ENCODE measurements around the gene ACP3.
"Not testable (repeated sequence)": the region's sequence is repeated elsewhere in the genome, so short reads cannot be mapped to it uniquely, and the experiment has no call there.

The ACP3 gene

DNA sequence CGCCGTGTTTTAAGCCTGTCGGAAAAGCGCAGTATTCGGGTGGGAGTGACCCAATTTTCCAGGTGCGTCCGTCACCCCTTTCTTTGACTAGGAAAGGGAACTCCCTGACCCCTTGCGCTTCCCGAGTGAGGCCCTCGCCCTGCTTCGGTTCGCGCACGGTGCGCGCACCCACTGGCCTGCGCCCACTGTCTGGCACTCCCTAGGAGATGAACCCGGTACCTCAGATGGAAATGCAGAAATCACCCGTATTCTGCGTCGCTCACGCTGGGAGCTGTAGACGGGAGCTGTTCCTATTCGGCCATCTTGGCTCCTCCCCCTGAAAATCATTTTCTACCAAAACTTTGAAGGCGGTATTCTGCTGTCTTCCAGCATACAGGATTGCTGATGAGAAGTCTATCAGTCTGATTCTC is 59.7 kb downstream of the ACP3 start:
- DNase-seq: not testable (repeated sequence)

- no peak for DNase-seq
Observed at GRCh38 chr3:132378048-132378762, 61.0 kb downstream of the ACP3 start.

GRCh38 chr3:132378846-132379245 is 61.6 kb downstream of the ACP3 start:
- no peak for DNase-seq

GRCh38 chr3:132380920-132381319 is 63.7 kb downstream of the ACP3 start:
- no peak for DNase-seq

DNA sequence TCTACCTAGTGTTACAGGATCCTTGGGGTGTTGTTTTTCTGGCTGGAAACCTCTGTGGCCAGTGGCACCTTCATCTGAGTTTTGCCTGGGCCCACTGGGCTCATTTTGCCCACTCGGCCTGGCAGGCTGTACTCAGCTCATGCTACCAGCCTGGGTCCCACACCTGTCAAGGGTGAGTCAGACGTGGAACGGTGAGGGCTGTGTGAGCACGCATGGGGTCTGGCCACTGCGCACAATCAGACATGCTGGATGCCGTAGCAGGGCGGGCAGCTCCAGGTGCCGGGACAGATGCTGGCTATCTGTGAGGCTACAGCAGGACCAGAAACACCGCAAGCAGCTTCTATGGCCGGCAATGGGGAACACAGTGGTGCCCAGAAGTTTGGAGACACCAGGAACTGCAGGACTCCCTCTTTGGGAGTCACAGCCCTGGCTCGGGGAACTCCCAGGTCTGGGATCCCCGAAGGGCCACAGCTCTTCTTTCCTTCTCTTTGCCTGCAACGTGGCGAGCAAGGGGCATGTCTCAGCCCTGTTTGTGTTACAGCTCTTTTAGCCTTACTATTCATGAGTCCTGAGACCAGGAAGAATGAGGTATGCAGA is 64.2 kb downstream of the ACP3 start:
- DNase-seq: no peak

- no peak for DNase-seq
Observed at GRCh38 chr3:132382267-132382666, 65.1 kb downstream of the ACP3 start.

GRCh38 chr3:132382688-132383194 is 65.5 kb downstream of the ACP3 start:
- no peak for DNase-seq

GRCh38 chr3:132386259-132386658 is 69.1 kb downstream of the ACP3 start:
- DNase-seq: no peak

DNA sequence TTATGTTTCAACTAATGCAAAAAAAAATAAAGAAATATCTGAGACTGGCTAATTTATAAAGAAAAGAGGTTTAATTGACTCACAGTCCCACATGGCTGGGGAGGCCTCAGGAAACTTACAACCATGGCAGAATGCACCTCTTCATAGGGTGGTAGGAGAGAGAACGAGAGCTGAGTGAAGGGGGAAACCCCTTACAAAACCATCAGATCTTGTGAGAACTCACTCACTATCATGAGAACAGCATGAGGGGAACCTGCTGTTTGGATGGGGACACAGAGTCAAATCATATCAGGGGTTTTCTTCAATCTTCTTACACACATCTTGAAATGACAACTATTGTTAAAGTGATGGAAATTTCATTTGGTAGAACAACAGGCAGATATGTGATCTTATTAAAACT is 75.5 kb downstream of the ACP3 start:
- not testable (repeated sequence) for DNase-seq

GRCh38 chr3:132394320-132394719 is 77.1 kb downstream of the ACP3 start:
- DNase-seq: no peak

GRCh38 chr3:132395126-132395525 is 77.9 kb downstream of the ACP3 start:
- no peak for DNase-seq

DNA sequence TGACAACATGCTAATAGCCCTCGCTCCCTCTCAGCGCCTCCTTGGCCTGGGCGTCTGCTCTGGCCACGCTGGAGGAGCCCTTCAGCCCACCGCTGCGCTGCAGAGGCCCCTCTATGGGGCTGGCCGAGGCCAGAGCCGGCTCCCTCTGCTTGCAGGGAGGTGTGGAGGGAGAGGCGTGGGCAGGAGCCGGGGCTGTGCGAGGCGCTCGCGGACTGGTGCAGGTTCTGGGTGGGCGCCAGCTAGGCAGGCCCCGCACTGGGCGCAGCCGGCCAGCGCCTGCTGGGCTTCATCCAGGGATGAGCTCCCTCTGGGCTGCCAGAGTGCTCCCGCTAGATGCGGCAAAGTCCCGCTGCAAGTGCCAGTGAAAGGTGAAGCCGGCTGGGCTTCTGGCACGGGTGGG is 79.0 kb downstream of the ACP3 start:
- DNase-seq: no peak

DNA sequence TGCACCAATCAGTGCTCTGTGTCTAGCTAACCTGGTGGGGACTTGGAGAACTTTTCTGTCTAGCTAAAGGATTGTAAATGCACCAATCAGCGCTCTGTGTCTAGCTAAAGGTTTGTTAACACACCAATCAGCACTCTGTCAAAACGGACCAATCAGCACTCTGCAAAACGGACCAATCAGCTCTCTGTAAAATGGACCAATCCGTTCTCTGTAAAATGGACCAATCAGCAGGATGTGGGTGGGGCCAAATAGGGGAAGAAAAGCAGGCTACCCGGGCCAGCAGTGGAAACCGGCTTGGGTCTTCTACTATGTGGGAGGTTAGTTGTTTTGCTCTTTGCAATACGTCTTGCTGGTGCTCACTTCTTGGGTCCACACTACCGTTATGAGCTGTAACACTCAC is 79.6 kb downstream of the ACP3 start:
- not testable (repeated sequence) for DNase-seq

DNA sequence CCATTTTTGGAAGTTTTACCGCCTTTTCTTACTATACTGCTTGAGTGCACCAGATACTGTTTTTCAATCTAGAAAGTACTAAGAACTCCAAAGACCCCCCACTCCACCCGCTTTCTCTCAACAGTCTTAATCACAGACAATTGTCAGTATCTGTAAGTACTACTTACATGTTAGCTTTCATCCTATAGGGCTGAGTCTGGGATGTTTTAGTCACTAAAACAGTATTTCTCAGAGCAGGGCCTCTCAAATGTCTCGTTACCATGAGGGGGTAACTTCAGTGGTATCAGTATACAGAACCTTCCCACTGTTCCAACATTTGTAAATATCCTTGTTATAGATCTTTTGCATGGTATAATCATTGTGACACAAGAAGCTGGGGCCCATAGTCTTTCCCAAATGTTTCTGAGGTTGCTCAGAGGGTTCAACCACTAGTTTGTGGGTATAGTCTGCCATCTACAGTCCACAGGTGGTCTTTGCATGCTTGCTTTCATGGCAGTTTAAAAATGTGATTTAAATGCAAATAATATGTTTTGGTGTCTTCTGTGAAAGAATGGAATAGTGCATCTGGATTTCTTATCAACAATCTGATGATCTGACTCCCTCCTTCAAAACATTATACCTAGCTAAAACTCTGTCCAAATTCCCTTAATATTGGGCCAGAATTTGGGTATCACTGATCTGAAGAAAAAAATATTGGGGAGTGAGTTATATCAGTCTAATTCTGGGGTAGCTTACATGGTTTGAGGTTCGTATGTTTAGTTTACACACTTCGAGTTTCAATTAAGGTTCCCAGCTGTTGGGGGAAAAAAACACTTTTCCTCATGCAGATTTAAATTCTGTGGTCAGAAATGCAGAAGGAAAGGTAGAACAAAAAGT is 82.1 kb downstream of the ACP3 start:
- no peak for DNase-seq

GRCh38 chr3:132401255-132401654 is 84.0 kb downstream of the ACP3 start:
- no peak for DNase-seq

GRCh38 chr3:132404276-132404675 is 87.1 kb downstream of the ACP3 start:
- no peak for DNase-seq

DNA sequence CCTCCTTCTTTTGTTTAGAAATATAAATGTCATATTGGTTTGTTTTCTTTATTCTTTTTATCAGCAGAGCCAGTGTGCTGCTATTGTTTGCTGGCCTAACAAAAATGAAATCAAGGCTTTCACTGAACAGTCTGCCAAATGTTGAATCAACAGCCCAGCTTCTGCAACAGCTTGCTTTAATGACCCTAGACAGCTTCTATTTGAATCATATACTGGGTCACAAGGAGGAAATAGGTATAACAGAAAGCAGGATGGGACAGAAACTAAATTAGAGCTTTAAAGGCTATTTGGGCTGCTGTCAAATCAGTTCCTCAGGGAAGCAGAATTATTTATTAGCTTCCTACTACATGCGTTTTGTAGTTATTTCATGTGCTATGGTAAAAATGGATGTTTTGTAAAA is 88.0 kb downstream of the ACP3 start:
- no peak for DNase-seq

- no peak for DNase-seq
Observed at GRCh38 chr3:132405609-132406299, 88.5 kb downstream of the ACP3 start.

GRCh38 chr3:132406587-132406986 is 89.4 kb downstream of the ACP3 start:
- DNase-seq: no peak

DNA sequence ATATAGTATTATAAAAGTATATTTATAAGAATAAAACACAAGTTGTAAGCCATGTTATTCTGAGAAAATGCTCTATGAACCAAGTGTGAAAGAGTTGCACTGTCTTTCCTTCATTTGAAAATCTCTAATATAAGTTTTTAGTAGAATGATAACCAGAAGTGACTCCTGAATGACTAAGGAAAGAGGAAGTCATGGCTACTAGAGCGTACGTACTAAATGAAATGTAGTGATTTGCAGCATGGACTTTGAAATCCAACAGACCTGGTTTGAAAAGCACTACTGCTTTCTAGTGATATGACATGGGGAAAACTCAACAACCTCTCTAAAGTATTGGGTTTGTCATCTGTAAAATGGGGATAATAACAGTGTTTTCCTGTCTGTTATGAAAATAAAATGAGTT is 89.8 kb downstream of the ACP3 start:
- DNase-seq: no peak
